GM21737 (cell line): Measurements from ENCODE around the gene KIF3B.
"Not testable (repeated sequence)": the region's sequence is repeated elsewhere in the genome, so short reads cannot be mapped to it uniquely, and the experiment has no call there.

Source experiments
- ATAC-seq: cut with Tn5 transposase; IDR thresholded peaks from one replicate; pipeline ENCODE4 v1.9.1; 2021; ENCODE audit warnings: mild to moderate bottlenecking, moderate library complexity; ENCODE audit not compliant: unreplicated experiment

The KIF3B gene

DNA sequence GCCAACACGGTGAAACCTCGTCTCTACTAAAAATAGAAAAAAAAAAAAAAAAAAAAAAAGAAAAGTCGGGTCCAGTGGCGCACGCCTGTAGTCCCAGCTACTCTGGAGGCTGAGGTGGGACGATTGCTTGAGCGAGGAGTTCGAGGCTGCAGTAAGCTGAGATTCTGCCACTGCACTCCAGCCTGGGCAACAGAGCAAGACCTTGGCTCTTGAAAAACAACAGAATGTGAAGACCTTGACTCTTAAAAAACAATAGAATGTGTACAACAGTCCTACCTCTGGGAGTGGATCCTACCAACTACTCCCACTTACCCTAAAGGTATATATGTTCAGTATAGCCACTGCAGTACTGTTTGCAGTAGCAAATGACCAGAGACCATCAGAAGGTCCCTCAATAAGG, 15.1 kb downstream of the KIF3B start:
- ATAC-seq: no peak

DNA sequence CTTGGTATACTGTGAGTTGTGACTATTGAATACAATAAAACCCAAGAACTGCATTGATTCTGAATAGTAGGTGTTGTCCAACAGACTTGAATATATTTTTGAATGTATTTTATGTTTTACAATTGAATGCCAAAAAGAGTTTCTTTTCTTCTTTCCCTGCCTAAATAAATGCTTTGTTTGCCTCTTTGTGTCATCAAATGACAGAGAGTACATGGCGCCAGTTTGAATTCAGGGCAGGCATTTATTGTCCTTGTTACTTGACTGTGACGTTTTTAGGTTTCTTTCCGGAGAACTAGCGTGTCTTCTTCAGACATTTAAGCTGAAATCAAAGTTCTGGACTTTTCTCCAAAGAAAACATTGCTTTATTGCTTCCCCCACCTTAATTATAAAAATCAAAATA, 16.6 kb downstream of the KIF3B start:
- ATAC-seq: no peak

DNA sequence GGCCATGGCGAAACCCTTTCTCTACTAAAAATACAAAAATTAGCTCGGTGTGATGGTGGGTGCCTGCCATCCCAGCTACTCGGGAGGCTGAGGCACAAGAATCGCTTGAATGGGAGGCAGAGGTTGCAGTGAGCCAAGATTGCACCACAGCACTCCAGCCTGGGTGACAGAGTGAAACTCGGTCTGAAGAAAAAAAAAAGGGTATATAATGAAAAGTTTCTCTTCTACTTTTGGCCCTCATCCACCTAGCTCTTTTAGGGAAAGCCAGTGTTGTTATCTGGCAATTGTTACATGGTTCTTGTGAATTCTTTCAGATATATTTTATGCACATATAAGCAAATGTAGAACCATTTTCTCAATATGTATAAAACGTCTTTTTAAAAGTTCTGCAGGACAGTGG, 19.0 kb downstream of the KIF3B start:
- no peak for ATAC-seq

GRCh38 chr20:32296819-32297420, 19.5 kb downstream of the KIF3B start:
- ATAC-seq: no peak

- ATAC-seq: no peak
Observed at GRCh38 chr20:32297439-32297838, 20.0 kb downstream of the KIF3B start.

- no peak for ATAC-seq
Observed at GRCh38 chr20:32300647-32301046, 23.2 kb downstream of the KIF3B start.

DNA sequence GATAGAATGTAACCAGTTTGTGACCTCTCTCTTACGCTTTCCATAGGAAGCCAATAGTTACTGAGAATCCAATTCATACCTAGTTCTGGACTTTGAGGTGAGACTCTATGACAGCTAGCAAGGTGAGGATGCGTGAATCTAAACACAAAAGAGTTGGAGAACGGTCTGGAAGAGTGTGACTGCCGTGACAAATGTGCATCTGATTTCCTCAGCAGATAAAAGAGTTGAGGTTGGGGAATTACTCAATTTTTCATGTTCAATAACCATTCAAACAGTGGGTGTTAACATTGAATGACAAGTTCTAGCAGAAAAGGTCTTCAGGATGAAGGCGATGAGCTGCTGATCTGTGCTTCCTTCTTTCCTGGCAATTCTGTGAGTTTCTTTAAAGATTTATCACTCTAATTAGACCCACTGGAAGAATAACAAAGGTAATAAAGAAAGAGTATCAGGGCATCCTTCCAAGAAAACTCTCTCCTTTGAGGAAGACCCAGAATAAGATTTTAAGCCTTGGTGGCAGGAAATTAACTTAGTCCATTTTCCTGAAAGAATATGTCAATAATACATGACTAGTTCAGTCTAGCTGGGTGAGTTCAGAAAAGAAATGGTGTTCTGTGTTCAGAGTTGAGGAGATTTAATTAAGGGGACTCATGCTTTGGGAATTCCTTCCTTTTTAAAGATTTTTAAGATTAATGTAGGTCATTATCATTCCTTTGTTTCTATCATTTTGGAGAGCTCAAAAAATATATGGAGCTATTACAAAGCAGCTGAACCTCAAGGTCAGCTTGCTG, 24.5 kb downstream of the KIF3B start:
- no peak for ATAC-seq

- ATAC-seq: no peak
Observed at GRCh38 chr20:32302507-32302872, 25.0 kb downstream of the KIF3B start.

GRCh38 chr20:32304131-32304746, 26.8 kb downstream of the KIF3B start:
- no peak for ATAC-seq

GRCh38 chr20:32312718-32313424, 35.4 kb downstream of the KIF3B start:
- ATAC-seq: no peak

GRCh38 chr20:32314768-32315167, 37.3 kb downstream of the KIF3B start:
- ATAC-seq: no peak

GRCh38 chr20:32315399-32315798, 37.9 kb downstream of the KIF3B start:
- ATAC-seq: no peak

GRCh38 chr20:32315891-32316290, 38.4 kb downstream of the KIF3B start:
- no peak for ATAC-seq

GRCh38 chr20:32316667-32317066, 39.2 kb downstream of the KIF3B start:
- no peak for ATAC-seq

- no peak for ATAC-seq
Observed at GRCh38 chr20:32319100-32319499, 41.6 kb downstream of the KIF3B start.

DNA sequence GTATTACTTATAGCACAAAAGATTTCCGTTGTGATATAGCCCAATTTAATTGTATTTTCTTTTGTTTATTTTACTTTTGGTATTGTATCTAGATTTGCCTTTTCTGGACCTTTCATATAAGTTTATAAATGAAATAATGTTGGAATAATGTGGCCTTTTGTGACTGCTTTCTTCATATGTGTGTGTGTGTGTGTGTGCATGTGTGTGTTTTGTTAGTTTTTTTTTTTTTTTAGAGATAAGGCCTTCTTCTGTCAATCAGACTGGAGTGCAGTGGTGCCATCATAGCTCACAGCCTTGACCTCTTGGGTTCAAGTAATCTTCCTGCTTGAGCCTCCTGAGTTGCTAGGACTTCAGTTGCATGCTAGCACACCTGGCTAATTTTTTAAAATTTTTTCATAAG, 42.9 kb downstream of the KIF3B start:
- no peak for ATAC-seq

- ATAC-seq: no peak
Observed at GRCh38 chr20:32321390-32321789, 43.9 kb downstream of the KIF3B start.

- ATAC-seq: not testable (repeated sequence)
Observed at GRCh38 chr20:32322260-32322659, 44.8 kb downstream of the KIF3B start.

DNA sequence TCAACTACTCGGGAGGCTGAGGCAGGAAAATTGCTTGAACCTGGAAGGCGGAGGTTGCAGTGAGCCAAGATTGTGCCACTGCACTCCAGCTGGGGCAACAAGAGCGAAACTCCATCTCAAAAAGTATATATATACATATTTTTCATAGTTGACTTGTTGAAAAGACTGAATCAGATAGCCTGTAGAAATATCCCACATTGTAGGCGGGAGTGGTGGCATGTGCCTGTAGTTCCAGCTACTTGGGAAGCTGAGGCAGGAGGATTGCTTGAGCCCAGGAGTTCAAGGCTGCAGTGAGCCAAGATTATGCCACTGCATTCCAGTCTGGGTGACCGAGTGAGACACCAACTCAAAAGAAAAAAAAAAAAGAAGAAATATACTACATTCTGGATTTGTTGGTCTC, 46.3 kb downstream of the KIF3B start:
- ATAC-seq: not testable (repeated sequence)

DNA sequence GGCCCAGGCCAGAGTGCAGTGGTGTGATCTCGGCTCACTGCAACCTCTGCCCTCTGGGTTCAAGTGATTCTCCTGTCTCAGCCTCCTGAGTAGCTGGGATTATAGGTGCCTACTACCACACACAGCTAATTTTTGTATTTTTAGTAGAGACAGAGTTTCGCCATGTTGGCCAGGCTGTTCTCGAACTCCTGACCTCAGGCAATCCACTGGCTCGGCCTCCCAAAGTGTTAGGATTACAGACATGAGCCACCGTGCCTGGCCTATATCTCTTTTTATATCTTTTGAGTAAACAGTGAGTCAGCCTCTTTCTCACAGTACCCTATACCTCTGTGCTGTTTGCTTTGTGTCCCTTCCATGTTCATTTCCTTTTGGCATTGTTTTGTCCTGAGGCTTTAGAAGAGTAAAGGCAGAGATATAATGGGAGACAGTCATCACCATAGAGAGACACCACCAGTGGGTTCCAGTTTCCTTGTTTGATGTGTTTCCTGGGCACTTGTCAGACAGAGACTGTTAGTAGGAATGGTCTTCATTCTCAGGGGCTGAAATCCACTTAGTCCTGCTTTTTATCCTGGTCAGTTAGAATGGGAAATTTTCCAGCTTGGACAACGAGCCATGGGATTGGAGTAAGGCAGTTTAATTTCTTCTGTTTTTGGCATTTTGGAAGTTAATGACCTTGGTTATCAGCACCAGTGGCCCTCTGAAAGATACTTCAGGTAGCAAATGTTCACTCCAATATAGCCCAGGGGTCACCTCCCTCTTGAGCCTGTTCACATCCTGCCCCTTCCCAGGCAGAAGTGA, 48.5 kb downstream of the KIF3B start:
- no peak for ATAC-seq

DNA sequence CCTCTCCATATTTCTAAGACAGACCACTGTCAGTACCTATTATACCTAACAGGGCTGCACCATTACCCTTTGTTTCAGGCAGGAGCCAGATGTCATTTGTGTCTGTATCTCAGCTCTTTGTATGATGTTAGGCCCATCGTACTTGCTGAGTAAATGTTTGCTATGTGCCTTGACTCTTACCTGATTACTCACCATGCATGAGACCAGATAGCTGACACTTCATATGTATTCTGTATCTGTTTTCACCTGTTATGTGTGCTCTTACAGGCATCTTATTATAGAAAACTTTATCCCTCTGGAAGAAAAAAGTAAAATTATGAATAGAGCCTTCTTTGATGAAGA, 49.0 kb downstream of the KIF3B start:
- no peak for ATAC-seq
